HG03571 (cell line): Measurements from ENCODE around the gene B3GALT6.

Experiments used
- ATAC-seq: cut with Tn5 transposase; IDR thresholded peaks from one replicate; pipeline ENCODE4 v1.9.1; 2021; ENCODE audit not compliant: unreplicated experiment

The B3GALT6 gene

GRCh38 chr1:1230656-1231399, 1.2 kb upstream of the B3GALT6 start:
- no peak for ATAC-seq

DNA sequence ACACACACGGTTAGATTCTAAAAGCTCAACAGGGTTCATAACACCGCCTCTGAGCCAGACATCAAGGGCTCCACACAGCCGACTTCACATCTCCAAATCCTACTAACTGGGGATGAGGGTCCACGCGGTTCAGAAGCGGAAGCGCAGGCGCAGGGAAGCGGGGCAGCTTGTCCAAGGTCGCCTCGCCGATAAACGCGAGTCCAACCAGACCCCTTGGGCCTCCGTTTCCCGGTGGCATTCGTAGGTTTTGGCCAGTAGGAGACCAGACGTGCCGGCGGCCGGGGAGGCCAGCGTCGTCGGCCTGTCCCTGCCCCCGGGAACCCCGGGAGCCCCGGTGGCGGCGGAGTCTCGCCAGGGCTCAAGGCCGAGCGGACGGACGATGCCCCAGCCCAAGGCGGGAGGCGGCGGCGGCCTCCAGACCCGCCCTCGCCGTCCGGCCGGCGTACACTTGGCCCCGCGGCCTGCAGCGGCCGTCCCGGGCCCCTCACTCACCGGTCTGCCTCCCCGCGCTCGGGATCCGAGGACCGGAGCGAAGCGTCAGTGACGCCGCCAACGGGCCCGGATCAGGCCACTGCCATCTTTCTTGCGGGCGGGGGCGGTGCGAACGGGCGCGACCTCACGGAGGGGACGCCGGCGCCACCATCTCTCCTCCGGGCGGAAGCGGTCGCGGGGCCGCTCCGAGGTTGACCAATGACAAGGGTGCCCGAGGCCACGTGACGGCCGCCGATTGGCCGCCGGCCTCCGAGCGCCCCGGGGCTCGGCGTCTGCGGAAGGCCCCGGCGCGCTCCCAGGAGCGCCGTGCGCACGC, 433 bp upstream of the B3GALT6 start, which contains the start of gene SDF4:
SDF4 (minus strand) TSS at position 602 of the 808 bp plus-strand sequence. CDS start 3,229 bp downstream, outside the sequence.
- peak; percentile 83 for ATAC-seq

GRCh38 chr1:1232796-1233566, 944 bp downstream of the B3GALT6 start:
- no peak for ATAC-seq

- ATAC-seq = no peak
Observed at GRCh38 chr1:1233567-1233892, 1.5 kb downstream of the B3GALT6 start.

DNA sequence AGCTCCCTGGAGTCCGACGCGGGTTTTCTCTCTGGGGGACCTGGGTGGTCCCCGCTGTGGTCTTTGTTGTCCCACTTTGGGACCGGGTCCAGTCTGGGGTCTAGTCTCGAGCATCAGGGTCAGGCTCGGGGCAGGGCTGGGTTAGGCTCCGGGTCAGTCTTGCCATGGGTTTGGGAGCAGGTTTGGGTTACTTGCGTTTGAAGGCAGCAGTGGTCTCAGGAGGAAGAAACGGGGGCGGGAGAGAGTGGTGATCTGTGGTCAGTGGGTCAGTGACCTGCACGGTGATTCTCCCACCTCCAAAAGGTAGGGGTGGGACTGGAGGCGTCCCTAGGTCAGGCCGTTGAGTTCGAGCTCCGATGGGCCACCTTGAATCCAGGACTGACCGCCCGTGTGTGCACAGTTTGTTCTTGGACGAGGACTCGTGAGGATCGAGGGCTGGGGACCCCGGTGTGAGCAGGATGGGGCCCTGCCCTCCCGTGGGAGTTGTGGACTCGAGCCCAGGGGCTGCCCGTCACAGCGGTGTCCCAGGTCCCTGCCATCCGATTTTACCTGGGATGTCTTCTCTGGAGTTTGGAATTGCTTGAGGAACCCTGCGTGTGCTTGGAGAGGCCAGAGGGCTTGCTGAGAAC, 2.3 kb downstream of the B3GALT6 start:
- ATAC-seq = no peak

DNA sequence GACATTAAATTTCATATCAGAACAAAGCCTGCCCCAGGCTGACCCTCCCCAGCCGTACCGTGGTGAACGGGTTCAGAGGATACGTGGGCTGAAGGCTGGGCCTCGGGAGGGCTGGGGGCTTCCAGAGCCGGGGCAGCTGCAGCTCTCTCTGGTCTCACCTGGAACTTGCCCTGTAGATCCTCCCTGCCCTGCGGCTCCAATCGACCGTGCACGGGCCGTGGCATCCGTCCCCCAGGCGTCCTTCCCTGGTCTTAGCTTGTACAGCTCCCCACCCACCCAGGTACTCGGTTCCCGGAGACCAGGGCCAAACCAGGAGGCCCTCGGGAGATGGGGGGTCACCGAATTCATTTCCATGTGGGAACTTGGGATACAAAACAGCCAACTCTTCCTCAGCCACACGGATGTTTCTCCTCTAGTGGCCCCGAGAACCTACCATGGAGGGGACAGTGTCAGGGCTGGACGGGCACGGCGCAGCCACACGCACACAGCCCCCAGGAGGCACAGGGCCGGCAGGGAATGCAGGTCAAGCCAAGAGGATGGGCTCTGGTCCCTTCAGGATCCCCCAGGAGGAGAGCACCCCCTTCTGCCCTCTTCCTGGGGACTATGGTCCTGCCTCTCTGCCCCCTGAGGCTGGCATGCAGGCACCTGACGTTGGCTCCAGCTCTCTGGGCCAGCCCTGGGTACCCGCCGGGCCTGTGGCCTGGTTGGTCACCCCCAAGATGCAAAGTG, 3.1 kb downstream of the B3GALT6 start:
- ATAC-seq = no peak

GRCh38 chr1:1236176-1236763, 4.2 kb downstream of the B3GALT6 start:
- ATAC-seq = no peak

DNA sequence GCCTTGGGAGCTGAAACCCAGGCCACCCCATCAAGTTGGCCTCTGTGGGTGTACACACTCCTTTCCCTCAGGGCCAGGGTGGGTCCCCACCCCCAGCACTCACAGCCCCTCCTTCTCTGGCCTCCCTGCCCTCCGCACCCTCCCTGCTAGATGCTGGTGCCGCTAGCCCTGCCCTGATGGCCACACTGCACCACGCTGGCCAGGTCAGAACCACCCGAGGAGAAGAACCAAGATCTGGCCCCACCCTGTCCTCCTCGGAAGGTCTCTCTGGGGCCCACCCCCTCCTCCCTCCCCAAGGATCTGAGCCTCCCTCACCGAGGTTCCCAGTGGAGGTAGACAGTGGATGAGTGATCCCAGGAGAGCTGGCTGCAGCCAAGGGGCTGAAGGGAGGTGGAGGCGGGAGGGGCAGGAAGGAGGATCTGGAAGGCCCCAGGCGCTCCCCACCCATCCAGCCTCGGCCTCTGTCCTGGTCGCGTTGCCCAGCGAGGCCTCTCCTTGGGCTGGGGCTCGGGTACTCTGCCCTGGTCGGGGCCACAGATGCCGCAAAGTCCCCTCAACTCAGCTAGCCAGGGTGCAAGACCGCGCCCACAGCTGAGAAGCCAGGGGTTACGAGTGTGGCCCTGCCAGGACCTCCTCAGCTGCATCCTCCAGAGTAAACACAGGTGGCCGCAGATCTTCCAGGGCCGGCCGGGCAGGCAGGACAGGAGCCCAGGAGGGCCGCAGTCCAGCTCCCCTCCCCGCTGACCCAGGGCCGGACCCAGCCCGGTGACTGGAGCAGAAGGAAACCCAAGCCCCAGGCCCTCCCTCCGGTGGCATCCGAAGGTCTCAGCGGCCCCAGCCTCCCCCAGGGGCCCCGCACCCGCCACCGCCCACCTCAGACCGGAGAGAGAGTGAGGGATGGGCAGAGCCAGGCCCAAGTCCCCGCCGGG, 5.2 kb downstream of the B3GALT6 start:
- no peak for ATAC-seq

DNA sequence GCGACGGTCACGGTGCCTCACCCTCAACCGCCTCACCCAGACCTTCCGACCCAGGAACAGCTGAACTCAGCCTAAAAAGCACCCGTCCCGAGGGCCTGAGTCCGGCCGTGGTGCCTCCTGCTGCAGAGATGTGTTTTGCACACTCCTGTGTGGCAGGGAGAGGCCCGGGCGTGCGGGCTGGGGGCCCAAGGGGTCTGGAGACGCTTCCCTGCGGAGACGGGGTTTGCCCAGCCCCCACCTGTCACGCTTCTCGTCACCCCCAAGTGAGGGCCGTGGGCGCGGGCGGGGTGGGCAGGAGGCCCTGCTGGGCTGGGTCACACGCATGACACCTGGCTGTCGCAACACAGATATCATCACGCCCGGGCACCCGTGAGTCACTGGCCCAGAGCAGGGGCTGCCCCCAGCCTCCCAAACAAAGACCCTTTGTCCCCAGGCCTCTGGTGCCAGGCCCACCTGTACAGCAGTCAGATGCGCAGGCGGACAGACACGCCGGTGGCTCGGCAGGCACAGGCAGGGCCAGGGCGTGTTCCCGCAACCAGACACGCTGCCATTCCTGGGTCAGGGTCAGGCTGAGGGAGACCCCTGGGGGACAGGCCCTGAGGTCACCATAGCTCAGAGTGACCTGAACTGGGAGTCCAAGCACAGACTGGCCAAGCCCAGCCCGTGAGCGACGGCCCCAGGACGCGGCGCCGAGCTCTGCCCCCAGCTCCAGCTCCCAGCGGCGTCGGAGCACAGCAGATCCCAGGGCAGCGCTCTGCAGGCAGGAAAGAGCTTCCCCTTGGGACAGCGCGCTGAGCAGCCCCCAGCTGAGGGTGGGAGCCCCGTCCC, 6.1 kb downstream of the B3GALT6 start:
- ATAC-seq = no peak

DNA sequence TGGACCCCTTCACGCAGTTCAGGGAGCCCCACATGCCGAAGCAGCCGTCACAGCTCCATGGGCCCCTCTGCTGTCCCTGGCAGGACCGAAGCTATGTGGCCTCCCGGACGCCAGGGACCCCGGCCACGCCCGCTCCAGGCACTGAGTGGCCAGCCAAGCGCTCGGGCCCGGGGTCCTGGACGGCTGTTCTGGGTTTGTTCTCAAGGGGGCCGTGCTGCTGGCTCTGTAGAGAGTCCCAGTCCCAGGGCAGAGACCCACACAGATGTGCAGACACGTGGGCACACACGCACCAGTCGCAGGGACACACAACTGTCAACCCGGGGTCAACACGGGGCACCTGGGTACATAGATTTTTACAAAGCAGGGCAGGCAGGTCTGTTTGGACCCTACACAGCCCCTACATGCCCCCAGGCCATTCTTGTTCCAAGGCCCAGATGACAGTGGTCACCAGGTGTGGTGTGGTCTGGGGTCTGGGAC, 6.7 kb downstream of the B3GALT6 start:
- no peak for ATAC-seq

- no peak for ATAC-seq
Observed at GRCh38 chr1:1239227-1239613, 7.2 kb downstream of the B3GALT6 start.

DNA sequence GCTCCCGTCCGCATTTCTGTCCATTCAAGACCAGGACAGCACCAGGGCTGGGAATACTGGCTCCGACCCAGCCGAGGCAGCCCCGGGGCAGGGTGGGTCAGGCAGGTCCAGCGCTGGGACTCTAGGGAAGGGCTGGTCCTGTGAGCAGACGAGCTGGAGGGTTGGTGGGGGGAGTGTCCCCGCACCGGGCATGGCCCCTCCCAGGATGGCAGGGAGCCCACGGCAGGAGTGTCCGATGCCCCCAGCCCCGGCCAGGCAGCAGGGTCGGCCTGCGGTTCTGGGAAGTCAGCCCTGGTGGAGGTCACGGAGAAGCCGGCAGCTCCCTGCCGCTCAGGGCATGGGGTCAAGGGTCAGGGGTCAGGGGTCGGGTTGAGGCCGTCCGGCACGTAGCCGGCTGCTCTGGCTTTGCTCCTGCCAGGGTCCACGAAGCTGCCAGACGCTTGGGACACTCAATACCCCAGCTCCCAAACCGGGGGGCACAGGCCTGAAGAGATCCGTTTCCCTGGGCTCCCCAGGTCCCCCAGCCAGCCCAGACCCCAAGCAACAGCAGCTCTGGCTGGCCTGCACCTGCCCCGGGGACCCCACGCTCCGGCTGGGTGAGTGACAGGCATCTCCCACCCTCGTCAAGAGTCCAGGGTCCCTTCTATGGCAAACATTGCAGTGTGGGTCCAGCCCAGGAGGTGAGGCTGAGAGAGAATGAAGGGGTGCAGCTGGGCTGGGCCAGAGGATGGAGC, 7.7 kb downstream of the B3GALT6 start:
- ATAC-seq = no peak

GRCh38 chr1:1240348-1240732, 8.3 kb downstream of the B3GALT6 start:
- no peak for ATAC-seq

GRCh38 chr1:1240822-1241587, 9.0 kb downstream of the B3GALT6 start:
- ATAC-seq = no peak

DNA sequence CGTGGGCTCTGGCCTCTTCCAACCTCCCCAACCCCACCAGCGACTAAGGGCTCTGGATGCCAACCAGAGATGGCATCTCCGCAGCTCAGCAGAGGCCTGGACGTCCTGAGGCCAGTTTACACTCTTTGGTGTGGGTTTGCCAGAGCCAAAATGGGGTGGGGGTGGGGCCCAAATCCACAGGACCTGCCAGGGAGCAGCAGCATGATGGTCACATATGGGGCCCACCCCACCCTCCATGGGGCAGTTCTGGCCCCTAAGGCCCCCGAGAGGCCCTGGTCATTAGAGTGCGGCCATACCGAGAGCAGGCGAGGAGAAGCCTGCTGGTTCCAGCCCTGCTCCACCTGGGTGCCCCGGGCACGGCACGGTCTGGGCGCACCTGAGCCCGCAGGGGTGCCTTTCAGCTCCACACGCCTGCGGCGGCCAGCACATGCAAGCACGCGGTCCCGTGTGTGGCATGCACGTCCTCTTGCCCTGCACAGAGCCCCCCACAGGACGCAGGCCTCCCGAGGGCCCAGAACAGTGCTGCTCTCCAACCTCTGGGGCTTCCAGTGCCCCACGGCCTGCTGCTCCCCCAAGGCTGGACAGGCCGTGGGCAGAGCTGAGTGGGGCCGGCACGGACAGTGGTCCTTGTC, 9.7 kb downstream of the B3GALT6 start:
- ATAC-seq = no peak
